IMR-90 (cell line): Measurements from ENCODE around the gene GPR17. TPM values are rescaled to one million over a fixed set of nuclear protein-coding genes. Genes with fewer than 3 reads are reported as not detected.

Source experiments
- ATAC-seq: fragments of 200-7000 bp; cut with Tn5 transposase; 2 replicates; pipeline ENCODE4 v1.9.1; 2020; ENCODE audit warnings: low read depth, mild to moderate bottlenecking, moderate library complexity
- BruUV-seq: library from RNA; stranded (reverse); fragments of 400-500 nt; replicated peaks from 2 replicates; lab custom pipeline; 2021; lab: Mats Ljungman, UMichigan
- CTCF ChIA-PET: fragments of 300-600 bp; formaldehyde crosslinking; extraction: SDS; loops from one replicate; lab custom pipeline; 2021; ENCODE audit warnings: antibody characterized with exemption; lab: Yijun Ruan, JAX
- POLR2A ChIA-PET: fragments of 300-600 bp; sonication (Branson Sonifier 250); formaldehyde crosslinking; loops from one replicate; lab custom pipeline; 2022; ENCODE audit warnings: antibody characterized with exemption; ENCODE audit not compliant: unreplicated experiment; lab: Charles Lee
- DNase-seq: peaks from one replicate; pipeline ENCODE4 v3.0.0; 2013
- H2AFZ ChIP-seq: replicated peaks from 2 replicates; pipeline ENCODE3; 2013; ENCODE audit warnings: low read length, mild to moderate bottlenecking; ENCODE audit not compliant: poor library complexity
- H2AK5ac ChIP-seq: 2 replicates; pipeline ENCODE4 v1.6.1; 2013; ENCODE audit warnings: low read depth, low read length, inconsistent platforms
- H2AK9ac ChIP-seq: replicated peaks from 2 replicates; pipeline ENCODE3; 2013; ENCODE audit warnings: mild to moderate bottlenecking, low read depth, low read length, moderate library complexity; ENCODE audit not compliant: poor library complexity
- H2BK120ac ChIP-seq: 2 replicates; pipeline ENCODE4 v1.6.1; 2013; ENCODE audit warnings: low read depth, low read length, inconsistent platforms
- H2BK15ac ChIP-seq: 3 replicates; pipeline ENCODE4 v1.6.1; 2013; ENCODE audit warnings: low read depth, low read length, inconsistent platforms
- H2BK20ac ChIP-seq: 2 replicates; pipeline ENCODE4 v1.6.1; 2013; ENCODE audit warnings: low read depth, mild to moderate bottlenecking, inconsistent platforms, low read length, moderate library complexity
- H2BK5ac ChIP-seq: 2 replicates; pipeline ENCODE4 v1.6.1; 2013; ENCODE audit warnings: mild to moderate bottlenecking, low read depth, low read length, inconsistent platforms; ENCODE audit not compliant: poor library complexity, severe bottlenecking
- H3K14ac ChIP-seq: replicated peaks from 2 replicates; pipeline ENCODE4 v1.6.1; 2013; ENCODE audit warnings: low read depth, low read length, inconsistent platforms
- H3K18ac ChIP-seq: 2 replicates; pipeline ENCODE4 v1.6.1; 2013; ENCODE audit warnings: low read depth, low read length, control low read depth
- H3K23ac ChIP-seq: 2 replicates; pipeline ENCODE4 v1.6.1; 2013; ENCODE audit warnings: low read depth, low read length, inconsistent platforms
- H3K27ac ChIP-seq: 2 replicates; pipeline ENCODE4 v1.5.1; 2013; ENCODE audit warnings: mild to moderate bottlenecking, control low read depth, low read length; ENCODE audit not compliant: insufficient read depth
- H3K27me3 ChIP-seq: 2 replicates; pipeline ENCODE4 v1.6.1; 2013; ENCODE audit warnings: low read length; ENCODE audit not compliant: control insufficient read depth, insufficient read depth
- H3K36me3 ChIP-seq: 2 replicates; pipeline ENCODE4 v1.6.1; 2013; ENCODE audit warnings: low read length, mixed read lengths; ENCODE audit not compliant: control insufficient read depth, insufficient read depth
- H3K4ac ChIP-seq: 2 replicates; pipeline ENCODE4 v1.6.1; 2013; ENCODE audit warnings: low read depth, low read length, inconsistent platforms
- H3K4me1 ChIP-seq: 2 replicates; pipeline ENCODE4 v1.6.1; 2013; ENCODE audit warnings: low read length, mixed read lengths; ENCODE audit not compliant: control insufficient read depth, insufficient read depth
- H3K4me2 ChIP-seq: 2 replicates; pipeline ENCODE4 v1.6.1; 2013; ENCODE audit warnings: low read depth, mild to moderate bottlenecking, control low read depth, low read length, moderate library complexity
- H3K4me3 ChIP-seq: 2 replicates; pipeline ENCODE4 v1.5.1; 2013; ENCODE audit warnings: low read depth, mild to moderate bottlenecking, control low read depth, low read length, moderate library complexity; ENCODE audit not compliant: insufficient read depth
- H3K56ac ChIP-seq: 2 replicates; pipeline ENCODE4 v1.6.1; 2013; ENCODE audit warnings: low read length, inconsistent platforms; ENCODE audit not compliant: insufficient read depth; ENCODE audit errors: extremely low read depth
- H3K79me1 ChIP-seq, 2 experiments: 2 replicates each; pipeline ENCODE4 v1.6.1; 2013; ENCODE audit warnings: low read length in 2 of 2, inconsistent platforms in 1 of 2, low read depth in 1 of 2
- H3K9ac ChIP-seq: 2 replicates; pipeline ENCODE4 v1.6.1; 2013; ENCODE audit warnings: low read depth, low read length, control low read depth
- H3K9me1 ChIP-seq: 2 replicates; pipeline ENCODE4 v1.6.1; 2013; ENCODE audit warnings: low read length, inconsistent platforms; ENCODE audit not compliant: insufficient read depth
- H3K9me3 ChIP-seq: 2 replicates; pipeline ENCODE4 v1.6.1; 2013; ENCODE audit warnings: low read length; ENCODE audit not compliant: control insufficient read depth, insufficient read depth
- H4K20me1 ChIP-seq: 2 replicates; pipeline ENCODE4 v1.6.1; 2013; ENCODE audit warnings: low read length, inconsistent platforms; ENCODE audit not compliant: insufficient read depth
- H4K5ac ChIP-seq: 2 replicates; pipeline ENCODE4 v1.6.1; 2013; ENCODE audit warnings: mild to moderate bottlenecking, low read depth, low read length, control low read depth
- H4K8ac ChIP-seq, 2 experiments: 2 replicates each; pipeline ENCODE4 v1.6.1; 2013; ENCODE audit warnings: low read depth in 2 of 2, low read length in 2 of 2, control low read depth in 1 of 2, inconsistent platforms in 1 of 2
- H4K91ac ChIP-seq: 2 replicates; pipeline ENCODE4 v1.6.1; 2013; ENCODE audit warnings: low read depth, low read length, inconsistent platforms; ENCODE audit not compliant: insufficient read depth
- BHLHE40 ChIP-seq: fragments of 150-350 bp; IDR thresholded peaks from 2 replicates; pipeline ENCODE4 v1.6.1; 2016; ENCODE audit warnings: mild to moderate bottlenecking, low read depth, low read length
- CEBPB ChIP-seq: IDR thresholded peaks from 2 replicates; pipeline ENCODE4 v1.6.1; 2012; ENCODE audit warnings: low read depth, low read length, improper control_type of control experiment
- CHD1 ChIP-seq: IDR thresholded peaks from 2 replicates; pipeline ENCODE4 v1.6.1; 2012; ENCODE audit warnings: low read depth, low read length, improper control_type of control experiment
- CTCF ChIP-seq: conservative IDR thresholded peaks from 2 replicates; pipeline ENCODE4 v1.5.1; 2012; ENCODE audit warnings: mild to moderate bottlenecking, low read depth, low read length, improper control_type of control experiment
- ELK1 ChIP-seq: fragments of 150-350 bp; IDR thresholded peaks from 2 replicates; pipeline ENCODE4 v1.6.1; 2016; ENCODE audit warnings: low read depth, mild to moderate bottlenecking, low read length, moderate library complexity, borderline replicate concordance
- FOS ChIP-seq: fragments of 150-350 bp; IDR thresholded peaks from 2 replicates; pipeline ENCODE4 v1.6.1; 2016; ENCODE audit warnings: low read depth, low read length
- MAFK ChIP-seq: IDR thresholded peaks from 2 replicates; pipeline ENCODE4 v1.6.1; 2012; ENCODE audit warnings: low read depth, low read length, improper control_type of control experiment
- MAZ ChIP-seq: IDR thresholded peaks from 2 replicates; pipeline ENCODE4 v1.6.1; 2012; ENCODE audit warnings: low read depth, mild to moderate bottlenecking, low read length, improper control_type of control experiment, moderate library complexity, borderline replicate concordance
- MXI1 ChIP-seq: IDR thresholded peaks from 2 replicates; pipeline ENCODE4 v1.6.1; 2012; ENCODE audit warnings: low read depth, mild to moderate bottlenecking, low read length, moderate library complexity, borderline replicate concordance
- NFE2L2 ChIP-seq: fragments of 150-350 bp; IDR thresholded peaks from 2 replicates; pipeline ENCODE4 v1.6.1; 2016; ENCODE audit warnings: low read depth, mild to moderate bottlenecking, low read length
- POLR2A ChIP-seq: IDR thresholded peaks from 2 replicates; pipeline ENCODE4 v1.6.1; 2012; ENCODE audit warnings: mild to moderate bottlenecking, low read depth, low read length
- RAD21 ChIP-seq: IDR thresholded peaks from 2 replicates; pipeline ENCODE4 v1.6.1; 2012; ENCODE audit warnings: low read length, improper control_type of control experiment
- RCOR1 ChIP-seq: IDR thresholded peaks from 2 replicates; pipeline ENCODE4 v1.6.1; 2012; ENCODE audit warnings: mild to moderate bottlenecking, low read length, improper control_type of control experiment; ENCODE audit not compliant: insufficient replicate concordance
- RFX5 ChIP-seq: IDR thresholded peaks from 2 replicates; pipeline ENCODE4 v1.8.0; 2012; ENCODE audit warnings: low read depth, mild to moderate bottlenecking, low read length, moderate library complexity
- SMC3 ChIP-seq: fragments of 150-350 bp; IDR thresholded peaks from 2 replicates; pipeline ENCODE4 v1.6.1; 2016; ENCODE audit warnings: low read depth, mild to moderate bottlenecking, antibody characterized with exemption, low read length, moderate library complexity
- WGBS, 2 experiments: methylation state at CpG; one replicate each; pipeline versions ENCODE4 v1.1.5 to v1.1.7; 2013; ENCODE audit warnings: missing lambda C conversion rate in 2 of 2; ENCODE audit not compliant: insufficient read length in 1 of 2; ENCODE audit errors: extremely low coverage in 2 of 2; 5-methylcytosine and 5-hydroxymethylcytosine counted together
- dilution Hi-C: fragments of 300-500 bp; cut with HindIII; formaldehyde crosslinking; loops from one replicate; pipeline ENCODE4 v1.14.3; 2018; ENCODE audit warnings: low sequenced_read_pairs; ENCODE audit not compliant: unreplicated experiment
- in situ Hi-C: fragments of 300-500 bp; cut with MboI; formaldehyde crosslinking; loops from 3 replicates; pipeline ENCODE4 v1.14.3; 2019; ENCODE audit warnings: low sequenced_read_pairs, inconsistent platforms, mixed read lengths
- intact Hi-C: fragments of 100-400 bp; cut with micrococcal nuclease; formaldehyde crosslinking; loops from 2 replicates; pipeline ENCODE4 v1.10.0; 2022
- polyA plus RNA-seq, 3 experiments: library from polyadenylated mRNA; depleted of rRNA; stranded (reverse); fragments of >200 nt; gene quantifications; 2 replicates each; pipeline ENCODE4 v1.2.3, GENCODE V29; 2012; ENCODE audit warnings: low replicate concordance in 1 of 3
- total RNA-seq: library from RNA; depleted of rRNA; stranded (reverse); fragments of >200 nt; gene quantifications from 2 replicates; pipeline ENCODE4 v1.2.3, GENCODE V29; 2012
- TF ChIP-seq, protein P1 (sequence below): fragments of 150-350 bp; IDR thresholded peaks from 2 replicates; pipeline ENCODE4 v1.6.1; 2017; ENCODE audit warnings: mild to moderate bottlenecking, antibody characterized with exemption, low read length, low read depth

Gene GPR17
- total and polyA plus RNA-seq, 2 of the 4 experiments (the other 2 are of a cell fraction), result not detected

DNA sequence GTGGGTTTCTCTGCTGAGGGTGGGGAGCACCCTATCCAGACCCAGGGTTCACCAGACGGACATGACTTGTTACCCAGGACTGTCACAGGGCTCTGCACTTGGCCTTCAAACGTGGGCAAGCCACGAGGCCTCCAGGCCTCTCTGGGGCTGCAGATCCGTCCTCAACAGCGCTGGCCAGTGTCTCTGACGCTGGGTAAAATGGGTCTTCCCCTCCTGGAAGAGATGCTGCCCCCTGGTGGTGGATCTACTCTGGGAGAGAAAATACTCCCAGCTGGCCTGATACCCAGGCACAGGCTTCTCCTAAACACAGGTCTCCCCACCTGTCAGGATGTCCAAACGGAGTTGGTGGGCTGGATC is 3.7 kb downstream of the GPR17 start:
- Histone ChIP-seq H4K5ac (no peak overlapping the region), H3K4me3 (no peak overlapping the region), H4K91ac (no peak overlapping the region), H3K4me1 (peaks cover 7% of the 10 kb centered on the region; the same call in 1 of the 2 replicates), H2BK5ac (no peak overlapping the region), H2AK5ac (no peak overlapping the region), H3K79me1 (peaks cover 0 to 16% of the 10 kb centered on the region in 2 experiments; a peak in 2 of 4 replicates), H4K8ac (peak overlapping the region in 1 of 2 experiments; percentile 84; a peak in 2 of 4 replicates), H2AK9ac (peak overlapping the region; percentile 92), H3K36me3 (peaks cover 12% of the 10 kb centered on the region; the same call in 1 of the 2 replicates), H3K56ac (no peak overlapping the region), H3K27ac (no peak overlapping the region), H3K9me1 (peaks cover 17% of the 10 kb centered on the region; the same call in 1 of the 2 replicates), H3K9me3 (no peaks in the 10 kb centered on the region), H3K23ac (no peak overlapping the region), H3K9ac (no peak overlapping the region), H3K18ac (no peak overlapping the region), H2BK15ac (no peak overlapping the region), H3K14ac (no peak overlapping the region), H2BK120ac (no peak overlapping the region), H4K20me1 (no peaks in the 10 kb centered on the region; the same call in none of the 2 replicates), H3K4ac (0 out of 2 replicates have a peak overlapping the region, but pooled peaks have one; percentile 4), H3K4me2 (no peak overlapping the region), H2AFZ (peak overlapping the region; percentile 80), H2BK20ac (no peak overlapping the region), H3K27me3 (no peaks in the 10 kb centered on the region)
- POLR2A ChIA-PET, result no interaction called here
- in situ Hi-C loops (no loop called here), intact Hi-C loops (loop anchor here (1.0 to 5.0 kb wide), 4 partner anchors 58 to 325 kb away; partner anchors contain the start of gene IWS1), dilution Hi-C loops (no loop called here)
- 13% methylated on average over 3 of the region's 7 CpGs; no CpG with 5 or more reads in 1 of the 2 experiments for WGBS, 2 experiments
- DNase-seq, result peak; percentile 77
- CTCF ChIA-PET, result interaction anchor here (0.6 to 2.3 kb wide), 4 partner anchors 11 to 446 kb away, joined by 3 to 15 read pairs (median 4); partner anchors contain the start of gene LIMS2
- BruUV-seq, result no TSS peak
- TF ChIP-seq CHD1, result no peak
- peak; percentile 76 for TF ChIP-seq CTCF
- TF ChIP-seq RFX5, result no peak
- no peak for TF ChIP-seq ELK1
- TF ChIP-seq MXI1, result peak; percentile 65; the same call in 1 of the 2 replicates
- TF ChIP-seq NFE2L2, result no peak
- TF ChIP-seq RAD21, result peak; percentile 75
- TF ChIP-seq POLR2A, result no peak
- no peak for TF ChIP-seq CEBPB
- no peak for TF ChIP-seq FOS
- no peak for TF ChIP-seq BHLHE40
- TF ChIP-seq MAFK, result no peak
- no peak for TF ChIP-seq RCOR1
- TF ChIP-seq SMC3, result peak; percentile 85
- 0 out of 2 replicates have a peak, but pooled peaks have one; percentile 28 for TF ChIP-seq MAZ
- TF ChIP-seq, protein P1, sequence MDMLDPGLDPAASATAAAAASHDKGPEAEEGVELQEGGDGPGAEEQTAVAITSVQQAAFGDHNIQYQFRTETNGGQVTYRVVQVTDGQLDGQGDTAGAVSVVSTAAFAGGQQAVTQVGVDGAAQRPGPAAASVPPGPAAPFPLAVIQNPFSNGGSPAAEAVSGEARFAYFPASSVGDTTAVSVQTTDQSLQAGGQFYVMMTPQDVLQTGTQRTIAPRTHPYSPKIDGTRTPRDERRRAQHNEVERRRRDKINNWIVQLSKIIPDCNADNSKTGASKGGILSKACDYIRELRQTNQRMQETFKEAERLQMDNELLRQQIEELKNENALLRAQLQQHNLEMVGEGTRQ, result no peak
- peak; percentile 88 for ATAC-seq
